Prostate gland (tissue), 2 donors: ENCODE data around the gene PCDHGA6. TPM values are rescaled to one million over a fixed set of nuclear protein-coding genes. Genes with fewer than 3 reads are reported as not detected.
"Not testable (repeated sequence)": the region's sequence is repeated elsewhere in the genome, so short reads cannot be mapped to it uniquely, and the experiment has no call there.

Experiments used
- DNase-seq: peaks from one replicate; pipeline ENCODE4 v3.0.0-alpha.2; 2019; ENCODE audit warnings: low spot score
- H3K27ac ChIP-seq, 2 donors: fragments of 200-600 bp; sonication (generic); 2 replicates each; pipeline ENCODE4 v1.5.1; 2017 to 2019
- H3K27me3 ChIP-seq: fragments of 200-600 bp; sonication (generic); replicated peaks from 2 replicates; pipeline ENCODE4 v1.5.1; 2019; ENCODE audit not compliant: insufficient read depth
- H3K36me3 ChIP-seq, 2 donors: fragments of 200-600 bp; sonication (generic); 1 replicate in 1 of 2; 2 replicates in 1 of 2; pipeline versions ENCODE4 v1.5.1 to v1.8.1; 2017 to 2019
- H3K4me1 ChIP-seq: fragments of 200-600 bp; sonication (generic); replicated peaks from 2 replicates; pipeline ENCODE4 v1.5.1; 2019
- H3K4me3 ChIP-seq, 2 donors: fragments of 200-600 bp; sonication (generic); 2 replicates each; pipeline ENCODE4 v1.5.1; 2017 to 2019
- H3K9me3 ChIP-seq: fragments of 200-600 bp; sonication (generic); 2 replicates; pipeline ENCODE4 v1.5.1; 2017
- CTCF ChIP-seq, 4 experiments: fragments of 200-600 bp in 2 of 4; fragments of 450-650 bp in 2 of 4; sonication (generic) in 2 of 4; IDR thresholded peaks; 1 replicate in 3 of 4; 2 replicates in 1 of 4; pipeline ENCODE4 v1.5.1; 2016 to 2019; ENCODE audit warnings: antibody characterized with exemption in 4 of 4, mild to moderate bottlenecking in 2 of 4, moderate library complexity in 2 of 4
- POLR2A ChIP-seq: fragments of 450-650 bp; IDR thresholded peaks from one replicate; pipeline ENCODE4 v1.6.1; 2016; ENCODE audit warnings: antibody characterized with exemption, mild to moderate bottlenecking
- POLR2AphosphoS5 ChIP-seq: sonication (generic); formaldehyde crosslinking; IDR thresholded peaks from one replicate; pipeline ENCODE4 v1.6.1; 2017; ENCODE audit warnings: antibody characterized with exemption
- WGBS: methylation state at CpG from one replicate; pipeline ENCODE4 v1.1.5; 2018; 5-methylcytosine and 5-hydroxymethylcytosine counted together
- intact Hi-C: fragments of 100-400 bp; cut with DNase I; formaldehyde crosslinking; loops from one replicate; pipeline ENCODE4 v1.14.2; 2022
- total RNA-seq, 2 donors: library from RNA; depleted of rRNA; stranded (reverse); fragments of >200 nt; gene quantifications; one replicate each; pipeline ENCODE4 v1.1.0, GENCODE V29; 2016

The PCDHGA6 gene
- total RNA-seq, 2 donors from 2014 or later, result 2.0 to 8.4 TPM

- no peaks in the 10 kb centered on the region for H3K9me3 ChIP-seq
- intact Hi-C loops, result no loop called here
- H3K36me3 ChIP-seq, result no peaks in the 10 kb centered on the region
- no peaks in the 10 kb centered on the region for H3K4me1 ChIP-seq
- no peak overlapping the region for H3K4me3 ChIP-seq
- WGBS, result 25% methylated on average over 20 of the region's 20 CpGs
- peaks cover 3% of the 10 kb centered on the region for H3K27me3 ChIP-seq
- no peak overlapping the region for H3K27ac ChIP-seq
- DNase-seq, result no peak
- no peak for TF ChIP-seq POLR2AphosphoS5
Observed at GRCh38 chr5:141345327-141345726, 28.4 kb upstream of the PCDHGA6 start.

- H3K27ac ChIP-seq, H3K27me3 ChIP-seq, DNase-seq, intact Hi-C loops, H3K9me3 ChIP-seq, H3K36me3 ChIP-seq, H3K4me3 ChIP-seq, H3K4me1 ChIP-seq: not testable (repeated sequence)
- 31% methylated on average over 29 of the region's 35 CpGs for WGBS
Observed at GRCh38 chr5:141346017-141346416, 27.7 kb upstream of the PCDHGA6 start.

GRCh38 chr5:141349917-141350619 is 23.6 kb upstream of the PCDHGA6 start, which contains the start of gene PCDHGB1:
Gene PCDHGB1, plus strand, starts transcription at chr5:141350099. Its CDS starts 162 bp downstream, at chr5:141350261.
- intact Hi-C loops, result no loop called here
- no peak for TF ChIP-seq POLR2A
- no peak for TF ChIP-seq POLR2AphosphoS5
- TF ChIP-seq CTCF (IDR thresholded peaks at IDR 0.05), result peak in 2 of 4 experiments; percentile 16 to 29
- no peak for DNase-seq
- 20% methylated on average over 29 of the region's 29 CpGs for WGBS
- Histone ChIP-seq H3K36me3 (no peaks in the 10 kb centered on the region), H3K27me3 (peaks cover 3% of the 10 kb centered on the region), H3K27ac (no peak within 1 kb of the TSS), H3K4me3 (peak within 1 kb of the TSS in 1 of 2 donors; percentile 2), H3K4me1 (no peaks in the 10 kb centered on the region), H3K9me3 (no peaks in the 10 kb centered on the region)

- H3K9me3 ChIP-seq, result no peaks in the 10 kb centered on the region
- H3K4me3 ChIP-seq, result no peak overlapping the region
- TF ChIP-seq POLR2A, result no peak
- no peak for TF ChIP-seq CTCF (IDR thresholded peaks at IDR 0.05)
- no peak for TF ChIP-seq POLR2AphosphoS5
- no peaks in the 10 kb centered on the region for H3K4me1 ChIP-seq
- DNase-seq, result no peak
- no peak overlapping the region for H3K27ac ChIP-seq
- peaks cover 3% of the 10 kb centered on the region for H3K27me3 ChIP-seq
- 26% methylated on average over 22 of the region's 36 CpGs for WGBS
- intact Hi-C loops, result no loop called here
- no peaks in the 10 kb centered on the region for H3K36me3 ChIP-seq
Observed at GRCh38 chr5:141351591-141351990, 22.1 kb upstream of the PCDHGA6 start.

- intact Hi-C loops, result no loop called here
- no peak within 1 kb of the TSS for H3K4me3 ChIP-seq
- no peaks in the 10 kb centered on the region for H3K36me3 ChIP-seq
- WGBS, result 18% methylated on average over 29 of the region's 29 CpGs
- H3K9me3 ChIP-seq, result no peaks in the 10 kb centered on the region
- TF ChIP-seq CTCF (IDR thresholded peaks at IDR 0.05) (peak in 1 of 4 experiments; percentile 32), POLR2AphosphoS5 (no peak), POLR2A (no peak)
- DNase-seq, result no peak
- H3K4me1 ChIP-seq, result no peaks in the 10 kb centered on the region
- peaks cover 3% of the 10 kb centered on the region for H3K27me3 ChIP-seq
- no peak within 1 kb of the TSS for H3K27ac ChIP-seq
Observed at GRCh38 chr5:141354900-141355469, 18.7 kb upstream of the PCDHGA6 start, which contains the start of gene PCDHGA4. Gene PCDHGA4, plus strand, starts transcription at chr5:141355021. Its CDS starts 87 bp downstream, at chr5:141355108.

- no peaks in the 10 kb centered on the region for H3K9me3 ChIP-seq
- intact Hi-C loops, result no loop called here
- H3K36me3 ChIP-seq, result no peaks in the 10 kb centered on the region
- no peaks in the 10 kb centered on the region for H3K4me1 ChIP-seq
- H3K27me3 ChIP-seq, result peaks cover 5% of the 10 kb centered on the region
- H3K27ac ChIP-seq, result no peak overlapping the region
- 42% methylated on average over 24 of the region's 24 CpGs for WGBS
- H3K4me3 ChIP-seq, result no peak overlapping the region
- TF ChIP-seq POLR2A (no peak), CTCF (IDR thresholded peaks at IDR 0.05) (no peak), POLR2AphosphoS5 (no peak)
- DNase-seq, result no peak
Observed at GRCh38 chr5:141355641-141356040, 18.1 kb upstream of the PCDHGA6 start.
